DOHH2 (cell line): ENCODE results near the gene PROK2.

Source experiments
- H3F3A ChIP-seq: fragments of 200-600 bp; sonication (generic), shearing (Covaris generic); 2 replicates; pipeline ENCODE4 v1.6.0; 2016; ENCODE audit warnings: antibody characterized with exemption, mild to moderate bottlenecking; ENCODE audit not compliant: control insufficient read depth, insufficient read depth
- H3K27ac ChIP-seq: fragments of 200-600 bp; sonication (generic); 2 replicates; pipeline ENCODE4 v1.5.1; 2014; ENCODE audit warnings: low read depth, mild to moderate bottlenecking, low read length, moderate library complexity
- H3K27me3 ChIP-seq: fragments of 200-600 bp; sonication (generic); 2 replicates; pipeline ENCODE4 v1.6.1; 2014; ENCODE audit warnings: mild to moderate bottlenecking, low read length, mixed read lengths; ENCODE audit not compliant: control insufficient read depth
- H3K36me3 ChIP-seq: fragments of 200-600 bp; sonication (generic); 2 replicates; pipeline ENCODE4 v1.6.1; 2014; ENCODE audit warnings: mild to moderate bottlenecking, low read length, moderate library complexity, mixed read lengths; ENCODE audit not compliant: control insufficient read depth
- H3K4me1 ChIP-seq: fragments of 200-600 bp; sonication (generic); 2 replicates; pipeline ENCODE4 v1.6.1; 2014; ENCODE audit warnings: mild to moderate bottlenecking, low read length, mixed read lengths; ENCODE audit not compliant: control insufficient read depth
- H3K4me2 ChIP-seq: fragments of 200-600 bp; sonication (generic); 2 replicates; pipeline ENCODE4 v1.6.0; 2014; ENCODE audit warnings: mild to moderate bottlenecking, low read length, moderate library complexity
- H3K4me3 ChIP-seq: fragments of 200-600 bp; sonication (generic); 2 replicates; pipeline ENCODE4 v1.5.1; 2014; ENCODE audit warnings: mild to moderate bottlenecking, low read length, mixed read lengths
- H3K79me2 ChIP-seq: fragments of 200-600 bp; sonication (generic); 2 replicates; pipeline ENCODE4 v1.6.1; 2014; ENCODE audit warnings: mild to moderate bottlenecking, low read length, mixed read lengths; ENCODE audit not compliant: control insufficient read depth
- H3K9me2 ChIP-seq: fragments of 200-600 bp; sonication (generic); replicated peaks from 2 replicates; pipeline ENCODE4 v1.6.1; 2014; ENCODE audit warnings: mild to moderate bottlenecking, low read length, mixed read lengths; ENCODE audit not compliant: control insufficient read depth
- H3K9me3 ChIP-seq: fragments of 200-600 bp; sonication (generic); 2 replicates; pipeline ENCODE4 v1.6.1; 2014; ENCODE audit warnings: antibody characterized with exemption, low read length, mixed read lengths; ENCODE audit not compliant: control insufficient read depth, insufficient read depth
- H4K20me1 ChIP-seq: fragments of 200-600 bp; sonication (generic); 2 replicates; pipeline ENCODE4 v1.6.0; 2014; ENCODE audit warnings: low read depth, mild to moderate bottlenecking, antibody characterized with exemption, low read length, moderate library complexity; ENCODE audit not compliant: control insufficient read depth, insufficient read depth
- EZH2phosphoT487 ChIP-seq: fragments of 200-600 bp; sonication (generic); IDR thresholded peaks from 2 replicates; pipeline ENCODE4 v1.6.1; 2017; ENCODE audit warnings: borderline replicate concordance, mild to moderate bottlenecking, antibody characterized with exemption, low read length, moderate library complexity, mixed read lengths
- TF ChIP-seq, protein P1 (sequence below): fragments of 200-600 bp; sonication (generic); IDR thresholded peaks from one replicate; pipeline ENCODE4 v1.5.1; 2014; ENCODE audit warnings: antibody characterized with exemption, mild to moderate bottlenecking, low read depth, low read length; ENCODE audit not compliant: poor library complexity, severe bottlenecking

The PROK2 gene

DNA sequence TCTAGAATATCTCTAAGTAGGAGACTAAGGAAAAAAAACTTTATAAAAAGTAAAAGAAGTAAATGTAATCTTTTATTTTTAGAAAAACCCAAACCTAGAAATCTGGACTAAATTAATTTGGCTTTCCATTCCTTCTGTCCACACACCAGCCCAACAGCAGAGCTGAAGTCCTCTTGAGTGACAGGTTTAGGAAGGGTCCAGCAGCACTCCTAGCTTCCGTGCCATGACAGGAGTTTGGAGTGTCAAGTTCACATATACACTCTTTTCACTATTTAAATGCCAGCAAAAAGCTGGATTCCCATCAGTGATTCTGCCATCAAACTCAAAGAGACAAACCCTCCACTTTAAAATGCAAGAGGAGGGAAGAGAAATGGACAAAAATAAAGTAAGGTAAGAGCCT, 13.1 kb downstream of the PROK2 start:
- H3K27me3 ChIP-seq: peaks cover 3% of the 10 kb centered on the region; the same call in 1 of the 2 replicates
- H3K79me2 ChIP-seq: no peaks in the 10 kb centered on the region
- TF ChIP-seq, protein P1, sequence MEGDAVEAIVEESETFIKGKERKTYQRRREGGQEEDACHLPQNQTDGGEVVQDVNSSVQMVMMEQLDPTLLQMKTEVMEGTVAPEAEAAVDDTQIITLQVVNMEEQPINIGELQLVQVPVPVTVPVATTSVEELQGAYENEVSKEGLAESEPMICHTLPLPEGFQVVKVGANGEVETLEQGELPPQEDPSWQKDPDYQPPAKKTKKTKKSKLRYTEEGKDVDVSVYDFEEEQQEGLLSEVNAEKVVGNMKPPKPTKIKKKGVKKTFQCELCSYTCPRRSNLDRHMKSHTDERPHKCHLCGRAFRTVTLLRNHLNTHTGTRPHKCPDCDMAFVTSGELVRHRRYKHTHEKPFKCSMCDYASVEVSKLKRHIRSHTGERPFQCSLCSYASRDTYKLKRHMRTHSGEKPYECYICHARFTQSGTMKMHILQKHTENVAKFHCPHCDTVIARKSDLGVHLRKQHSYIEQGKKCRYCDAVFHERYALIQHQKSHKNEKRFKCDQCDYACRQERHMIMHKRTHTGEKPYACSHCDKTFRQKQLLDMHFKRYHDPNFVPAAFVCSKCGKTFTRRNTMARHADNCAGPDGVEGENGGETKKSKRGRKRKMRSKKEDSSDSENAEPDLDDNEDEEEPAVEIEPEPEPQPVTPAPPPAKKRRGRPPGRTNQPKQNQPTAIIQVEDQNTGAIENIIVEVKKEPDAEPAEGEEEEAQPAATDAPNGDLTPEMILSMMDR: no peak
- TF ChIP-seq EZH2phosphoT487: no peak
- no peaks in the 10 kb centered on the region for H3F3A ChIP-seq
- H3K4me2 ChIP-seq: no peak overlapping the region
- H3K27ac ChIP-seq: no peak overlapping the region
- no peaks in the 10 kb centered on the region for H3K36me3 ChIP-seq
- H3K9me3 ChIP-seq: no peaks in the 10 kb centered on the region
- no peak overlapping the region for H3K4me3 ChIP-seq
- H3K4me1 ChIP-seq: no peaks in the 10 kb centered on the region
- H3K9me2 ChIP-seq: no peaks in the 10 kb centered on the region
- H4K20me1 ChIP-seq: no peaks in the 10 kb centered on the region

- Histone ChIP-seq H3K27me3 (peaks cover 3% of the 10 kb centered on the region; the same call in 1 of the 2 replicates), H3K4me1 (no peaks in the 10 kb centered on the region), H3K4me3 (no peak overlapping the region), H3K36me3 (no peaks in the 10 kb centered on the region), H3K9me3 (no peaks in the 10 kb centered on the region), H3K27ac (no peak overlapping the region), H3K79me2 (no peaks in the 10 kb centered on the region), H4K20me1 (no peaks in the 10 kb centered on the region), H3K9me2 (no peaks in the 10 kb centered on the region), H3K4me2 (no peak overlapping the region), H3F3A (no peaks in the 10 kb centered on the region)
- TF ChIP-seq EZH2phosphoT487: no peak
- TF ChIP-seq, protein P1: no peak
Measured at GRCh38 chr3:71771126-71771525, 13.8 kb downstream of the PROK2 start.

GRCh38 chr3:71763426-71763825, 21.5 kb downstream of the PROK2 start:
- peaks cover 7% of the 10 kb centered on the region for H3K4me1 ChIP-seq
- TF ChIP-seq, protein P1: no peak
- TF ChIP-seq EZH2phosphoT487: no peak
- H3F3A ChIP-seq: no peaks in the 10 kb centered on the region
- H3K4me2 ChIP-seq: 0 out of 2 replicates have a peak overlapping the region, but pooled peaks have one; percentile 15
- no peaks in the 10 kb centered on the region for H3K27me3 ChIP-seq
- no peaks in the 10 kb centered on the region for H3K79me2 ChIP-seq
- no peaks in the 10 kb centered on the region for H4K20me1 ChIP-seq
- H3K9me2 ChIP-seq: no peaks in the 10 kb centered on the region
- H3K4me3 ChIP-seq: no peak overlapping the region
- H3K36me3 ChIP-seq: no peaks in the 10 kb centered on the region
- no peak overlapping the region for H3K27ac ChIP-seq
- no peaks in the 10 kb centered on the region for H3K9me3 ChIP-seq

GRCh38 chr3:71760140-71760539, 24.8 kb downstream of the PROK2 start:
- H4K20me1 ChIP-seq: no peaks in the 10 kb centered on the region
- no peaks in the 10 kb centered on the region for H3K9me2 ChIP-seq
- H3K27ac ChIP-seq: no peak overlapping the region
- no peaks in the 10 kb centered on the region for H3K79me2 ChIP-seq
- no peak overlapping the region for H3K4me3 ChIP-seq
- H3K4me2 ChIP-seq: no peak overlapping the region
- H3K36me3 ChIP-seq: no peaks in the 10 kb centered on the region
- no peaks in the 10 kb centered on the region; the same call in 1 of the 2 replicates for H3K27me3 ChIP-seq
- H3K9me3 ChIP-seq: no peaks in the 10 kb centered on the region
- no peak for TF ChIP-seq EZH2phosphoT487
- TF ChIP-seq, protein P1: no peak
- H3F3A ChIP-seq: no peaks in the 10 kb centered on the region
- peaks cover 7% of the 10 kb centered on the region for H3K4me1 ChIP-seq
